Activated CD4-positive, alpha-beta T cell treated with anti-CD3 and anti-CD28 coated beads, Interleukin-10, Interleukin-2, amounts not matched to agents 100 ng/mL and 50 ng/mL, durations not matched to agents 16 hours and 8 hours (primary cell): ENCODE data around the gene UBE2I.
"Not testable (repeated sequence)": the region's sequence is repeated elsewhere in the genome, so short reads cannot be mapped to it uniquely, and the experiment has no call there.

ENCODE experiments used
- DNase-seq: peaks from one replicate; pipeline ENCODE4 v3.0.0-alpha.2; 2020

Gene UBE2I

GRCh38 chr16:1293921-1294656 lies 15.3 kb upstream of the UBE2I start:
- no peak for DNase-seq

- no peak for DNase-seq
These were observed 14.0 kb upstream of the UBE2I start for GRCh38 chr16:1295465-1295864.

GRCh38 chr16:1296688-1297017 lies 12.8 kb upstream of the UBE2I start:
- DNase-seq, result not testable (repeated sequence)

GRCh38 chr16:1297018-1297696 lies 12.3 kb upstream of the UBE2I start:
- peak; percentile 34 for DNase-seq

- no peak for DNase-seq
These were observed 11.0 kb upstream of the UBE2I start for GRCh38 chr16:1298406-1298805.

- no peak for DNase-seq
These were observed 10.2 kb upstream of the UBE2I start for GRCh38 chr16:1299012-1299867.

- DNase-seq, result no peak
These were observed 9.6 kb upstream of the UBE2I start for GRCh38 chr16:1299868-1300203.

- peak; percentile 81 for DNase-seq
These were observed 8.6 kb upstream of the UBE2I start for GRCh38 chr16:1300664-1301476.

- no peak for DNase-seq
These were observed 7.9 kb upstream of the UBE2I start for GRCh38 chr16:1301562-1301961.

GRCh38 chr16:1305823-1306222 lies 3.6 kb upstream of the UBE2I start:
- no peak for DNase-seq

- DNase-seq, result no peak
These were observed 3.1 kb upstream of the UBE2I start for GRCh38 chr16:1306334-1306733.

GRCh38 chr16:1308036-1308976 lies 1.1 kb upstream of the UBE2I start:
- peak; percentile 62 for DNase-seq

GRCh38 chr16:1309888-1310831 lies 724 bp downstream of the UBE2I start:
- DNase-seq, result peak; percentile 59

GRCh38 chr16:1310832-1311200 lies 1.4 kb downstream of the UBE2I start:
- DNase-seq, result peak; percentile 45

- DNase-seq, result no peak
These were observed 1.8 kb downstream of the UBE2I start for GRCh38 chr16:1311212-1311737.

- DNase-seq, result no peak
These were observed 2.5 kb downstream of the UBE2I start for GRCh38 chr16:1311738-1312466.

- DNase-seq, result no peak
These were observed 3.0 kb downstream of the UBE2I start for GRCh38 chr16:1312467-1312816.

GRCh38 chr16:1312903-1313302 lies 3.5 kb downstream of the UBE2I start:
- DNase-seq, result no peak

GRCh38 chr16:1313721-1314369 lies 4.4 kb downstream of the UBE2I start:
- DNase-seq, result no peak
